Stimulated activated CD4-positive, alpha-beta T cell treated with anti-CD3 and anti-CD28 coated beads, Interleukin-2, amount 100 ng/mL, for 24 hours (primary cell): Measurements from ENCODE around the gene AHNAK.

Experiments
- DNase-seq, 2 donors: peaks; one replicate each; pipeline ENCODE4 v3.0.0-alpha.2; 2020

The AHNAK gene

GRCh38 chr11:62431171-62431901 lies 115.3 kb downstream of the AHNAK start:
- DNase-seq, result no peak

GRCh38 chr11:62430425-62430824 lies 116.2 kb downstream of the AHNAK start:
- DNase-seq, result no peak

- no peak for DNase-seq
Observed at GRCh38 chr11:62428871-62429560, 117.6 kb downstream of the AHNAK start.

- no peak for DNase-seq
Observed at GRCh38 chr11:62427630-62428233, 118.9 kb downstream of the AHNAK start.

GRCh38 chr11:62423012-62423411 lies 123.6 kb downstream of the AHNAK start:
- DNase-seq, result no peak

- no peak for DNase-seq
Observed at GRCh38 chr11:62421996-62422395, 124.6 kb downstream of the AHNAK start.

- DNase-seq, result no peak
Observed at GRCh38 chr11:62420882-62421281, 125.7 kb downstream of the AHNAK start.

- no peak for DNase-seq
Observed at GRCh38 chr11:62419943-62420342, 126.7 kb downstream of the AHNAK start.

GRCh38 chr11:62419314-62419929 lies 127.2 kb downstream of the AHNAK start:
- DNase-seq, result no peak

- no peak for DNase-seq
Observed at GRCh38 chr11:62418733-62419132, 127.9 kb downstream of the AHNAK start, which contains the start of gene SCGB1A1. TSS of gene SCGB1A1 (plus strand) at chr11:62419033. CDS start at chr11:62419096, 63 bp downstream.

GRCh38 chr11:62418136-62418535 lies 128.5 kb downstream of the AHNAK start:
- no peak for DNase-seq

- DNase-seq, result no peak
Observed at GRCh38 chr11:62416596-62416995, 130.0 kb downstream of the AHNAK start.

- DNase-seq, result no peak
Observed at GRCh38 chr11:62413060-62413696, 133.4 kb downstream of the AHNAK start.

GRCh38 chr11:62411524-62411923 lies 135.1 kb downstream of the AHNAK start:
- no peak for DNase-seq

GRCh38 chr11:62410972-62411371 lies 135.6 kb downstream of the AHNAK start:
- no peak for DNase-seq

- DNase-seq, result no peak
Observed at GRCh38 chr11:62409831-62410230, 136.8 kb downstream of the AHNAK start.

- no peak for DNase-seq
Observed at GRCh38 chr11:62406034-62406433, 140.6 kb downstream of the AHNAK start.

- DNase-seq, result no peak
Observed at GRCh38 chr11:62404901-62405300, 141.7 kb downstream of the AHNAK start.

GRCh38 chr11:62404435-62404834 lies 142.2 kb downstream of the AHNAK start:
- DNase-seq, result no peak

- DNase-seq, result no peak
Observed at GRCh38 chr11:62402960-62403730, 143.5 kb downstream of the AHNAK start.

- DNase-seq, result peak; percentile 64 to 66
Observed at GRCh38 chr11:62402226-62402959, 144.2 kb downstream of the AHNAK start.
